Measurements from ENCODE around the gene TIMM9. TPM values are rescaled to one million over a fixed set of nuclear protein-coding genes. Genes with fewer than 3 reads are reported as not detected.
A peak's percentile ranks its signal among the peaks of the same experiment; 100 is the strongest.

TIMM9 gene
- total and polyA plus RNA-seq, 2 donors (not counting 1 experiment from before 2014, with no cell fraction given), result 20.1 to 36.2 TPM

GRCh38 chr14:58455593-58456265, 28.4 kb upstream of the TIMM9 start:
- TF ChIP-seq CTCF (conservative IDR thresholded peaks at IDR 0.05 in 1 of 2, IDR thresholded peaks at IDR 0.05 in 1 of 2; ENCODE audit: low read depth in 1 of 2, low read length in 2 of 2) (no peak), EZH2 (IDR thresholded peaks at IDR 0.05; ENCODE audit: low read length, missing control alignments) (no peak)
- H3K27me3 ChIP-seq (ENCODE audit: control insufficient read depth, insufficient read depth, low read length), result no peaks in the 10 kb centered on the region
- DNase-seq (ENCODE audit: low read depth in 2 of 2), result peak in 1 of 2 donors; percentile 55
- H3K27ac ChIP-seq (ENCODE audit: insufficient read depth, low read length), result no peak overlapping the region
- H3K4me2 ChIP-seq (ENCODE audit: extremely low read depth, insufficient read depth, low read length), result no peak overlapping the region
- H3K79me2 ChIP-seq (ENCODE audit: control insufficient read depth, insufficient read depth, low read length), result no peaks in the 10 kb centered on the region
- H3K4me1 ChIP-seq (ENCODE audit: control insufficient read depth, extremely low read depth, insufficient read depth, low read length), result no peaks in the 10 kb centered on the region
- H2AFZ ChIP-seq (ENCODE audit: low read length), result no peak overlapping the region
- H4K20me1 ChIP-seq (ENCODE audit: control insufficient read depth, extremely low read depth, insufficient read depth, low read length), result no peaks in the 10 kb centered on the region
- no peak overlapping the region for H3K9ac ChIP-seq (ENCODE audit: insufficient read depth, low read length)
- H3K36me3 ChIP-seq (ENCODE audit: control insufficient read depth, insufficient read depth, low read length), result peaks cover 3% of the 10 kb centered on the region
- no peaks in the 10 kb centered on the region for H3K9me3 ChIP-seq (ENCODE audit: control insufficient read depth, insufficient read depth, low read depth, low read length)
- H3K4me3 ChIP-seq (replicated peaks in 1 of 4; ENCODE audit: control extremely low read depth in 1 of 4, insufficient read depth in 1 of 4, low read depth in 3 of 4, low read length in 4 of 4), result no peak overlapping the region

DNA sequence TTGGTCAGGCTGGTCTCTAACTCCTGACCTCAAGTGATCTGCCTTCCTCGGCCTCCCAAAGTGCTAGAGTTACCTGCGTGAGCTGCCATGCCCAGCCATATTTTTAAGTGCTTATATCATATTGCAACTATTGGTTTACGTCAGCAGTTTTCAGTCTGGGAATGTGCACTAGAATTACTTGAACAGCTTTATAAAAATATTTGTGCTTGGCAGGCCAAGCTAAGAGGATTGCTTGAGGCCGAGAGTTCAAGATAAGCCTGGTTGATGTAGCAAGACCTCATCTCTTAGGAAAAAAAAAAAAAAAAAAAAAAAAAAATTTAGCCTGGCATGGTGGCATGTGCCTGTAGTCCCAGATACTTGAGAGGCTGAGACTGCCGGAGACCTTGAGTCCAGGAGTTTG, 17.3 kb upstream of the TIMM9 start:
- no peak overlapping the region for H3K4me2 ChIP-seq (ENCODE audit: extremely low read depth, insufficient read depth, low read length)
- H3K36me3 ChIP-seq (ENCODE audit: control insufficient read depth, insufficient read depth, low read length), result no peaks in the 10 kb centered on the region
- H2AFZ ChIP-seq (ENCODE audit: low read length), result no peak overlapping the region
- TF ChIP-seq CTCF (conservative IDR thresholded peaks at IDR 0.05 in 1 of 2, IDR thresholded peaks at IDR 0.05 in 1 of 2; ENCODE audit: low read depth in 1 of 2, low read length in 2 of 2), result no peak
- no peak for TF ChIP-seq EZH2 (IDR thresholded peaks at IDR 0.05; ENCODE audit: low read length, missing control alignments)
- H3K9me3 ChIP-seq (ENCODE audit: control insufficient read depth, insufficient read depth, low read depth, low read length), result no peaks in the 10 kb centered on the region
- no peak overlapping the region for H3K4me3 ChIP-seq (replicated peaks in 1 of 4; ENCODE audit: control extremely low read depth in 1 of 4, insufficient read depth in 1 of 4, low read depth in 3 of 4, low read length in 4 of 4)
- DNase-seq (ENCODE audit: low read depth in 2 of 2), result no peak
- H4K20me1 ChIP-seq (ENCODE audit: control insufficient read depth, extremely low read depth, insufficient read depth, low read length), result no peaks in the 10 kb centered on the region
- no peaks in the 10 kb centered on the region for H3K27me3 ChIP-seq (ENCODE audit: control insufficient read depth, insufficient read depth, low read length)
- H3K4me1 ChIP-seq (ENCODE audit: control insufficient read depth, extremely low read depth, insufficient read depth, low read length), result no peaks in the 10 kb centered on the region
- H3K9ac ChIP-seq (ENCODE audit: insufficient read depth, low read length), result no peak overlapping the region
- no peak overlapping the region for H3K27ac ChIP-seq (ENCODE audit: insufficient read depth, low read length)
- H3K79me2 ChIP-seq (ENCODE audit: control insufficient read depth, insufficient read depth, low read length), result no peaks in the 10 kb centered on the region

DNA sequence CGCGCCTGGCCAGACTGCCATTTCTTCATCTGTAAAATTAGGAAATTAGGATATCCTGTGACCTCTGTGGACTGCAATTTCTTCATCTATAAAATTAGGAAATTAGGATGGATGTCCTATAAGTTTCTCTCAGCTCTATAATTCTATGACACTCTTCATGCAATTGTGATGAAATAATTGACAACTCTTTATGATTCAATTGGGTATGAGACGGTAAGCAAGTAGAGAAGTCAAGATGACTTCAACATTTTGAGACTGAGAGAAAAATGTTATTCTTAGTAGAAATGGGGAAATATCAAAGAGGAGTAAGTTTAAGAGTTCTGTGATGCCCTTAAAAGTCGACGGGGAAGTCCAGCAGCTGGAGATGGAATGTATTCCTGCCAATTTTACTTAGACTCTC, 12.1 kb upstream of the TIMM9 start:
- Histone ChIP-seq H3K4me2 (ENCODE audit: extremely low read depth, insufficient read depth, low read length) (no peak overlapping the region), H3K27me3 (ENCODE audit: control insufficient read depth, insufficient read depth, low read length) (no peaks in the 10 kb centered on the region), H3K9ac (ENCODE audit: insufficient read depth, low read length) (no peak overlapping the region), H2AFZ (ENCODE audit: low read length) (no peak overlapping the region), H3K9me3 (ENCODE audit: control insufficient read depth, insufficient read depth, low read depth, low read length) (no peaks in the 10 kb centered on the region), H3K27ac (ENCODE audit: insufficient read depth, low read length) (no peak overlapping the region), H4K20me1 (ENCODE audit: control insufficient read depth, extremely low read depth, insufficient read depth, low read length) (no peaks in the 10 kb centered on the region), H3K4me1 (ENCODE audit: control insufficient read depth, extremely low read depth, insufficient read depth, low read length) (no peaks in the 10 kb centered on the region), H3K79me2 (ENCODE audit: control insufficient read depth, insufficient read depth, low read length) (no peaks in the 10 kb centered on the region), H3K4me3 (replicated peaks in 1 of 4; ENCODE audit: control extremely low read depth in 1 of 4, insufficient read depth in 1 of 4, low read depth in 3 of 4, low read length in 4 of 4) (no peak overlapping the region), H3K36me3 (ENCODE audit: control insufficient read depth, insufficient read depth, low read length) (no peaks in the 10 kb centered on the region)
- DNase-seq (ENCODE audit: low read depth in 2 of 2), result no peak
- no peak for TF ChIP-seq EZH2 (IDR thresholded peaks at IDR 0.05; ENCODE audit: low read length, missing control alignments)
- no peak for TF ChIP-seq CTCF (conservative IDR thresholded peaks at IDR 0.05 in 1 of 2, IDR thresholded peaks at IDR 0.05 in 1 of 2; ENCODE audit: low read depth in 1 of 2, low read length in 2 of 2)
